HepG2 (cell line): Measurements from ENCODE around the gene KLHL12. TPM values are rescaled to one million over a fixed set of nuclear protein-coding genes. Genes with fewer than 3 reads are reported as not detected.
A peak's percentile ranks its signal among the peaks of the same experiment; 100 is the strongest.

Experiments used
- CEBPB ChIP-seq: IDR thresholded peaks from 2 replicates; pipeline ENCODE4 v1.6.1; 2011; ENCODE audit warnings: low read depth, low read length, improper control_type of control experiment, borderline replicate concordance
- EHMT2 ChIP-seq: fragments of 200-600 bp; sonication (generic); IDR thresholded peaks from 2 replicates; pipeline ENCODE4 v1.7.0; 2017; ENCODE audit warnings: antibody characterized with exemption, low read depth, low read length, borderline replicate concordance
- GTF3A ChIP-seq: sonication (generic); formaldehyde crosslinking; conservative IDR thresholded peaks from 2 replicates; pipeline ENCODE4 v1.4.0; 2020; ENCODE audit warnings: mild to moderate bottlenecking, missing genetic modification reagents
- KAT7 ChIP-seq: IDR thresholded peaks from 2 replicates; pipeline ENCODE4 v1.6.1; 2018; ENCODE audit warnings: borderline replicate concordance, missing compliant biosample characterization
- KLF6 ChIP-seq: IDR thresholded peaks from 2 replicates; pipeline ENCODE4 v1.8.0; 2016; ENCODE audit warnings: missing biosample characterization, missing genetic modification reagents
- NRL ChIP-seq: sonication (generic); formaldehyde crosslinking; IDR thresholded peaks from 2 replicates; pipeline ENCODE4 v1.5.0; 2020; ENCODE audit warnings: missing genetic modification reagents, mild to moderate bottlenecking, moderate library complexity, borderline replicate concordance
- PRPF4 ChIP-seq: fragments of 200-400 bp; formaldehyde crosslinking; IDR thresholded peaks from 2 replicates; pipeline ENCODE4 v1.6.1; 2016; ENCODE audit warnings: low read length, low read depth; ENCODE audit not compliant: poor library complexity, severe bottlenecking
- SKI ChIP-seq: fragments of 450-650 bp; IDR thresholded peaks from one replicate; pipeline ENCODE4 v1.6.1; 2018; ENCODE audit warnings: mild to moderate bottlenecking; ENCODE audit not compliant: partially characterized antibody
- TCF7 ChIP-seq: sonication (generic); IDR thresholded peaks from 2 replicates; pipeline ENCODE4 v1.6.1; 2016; ENCODE audit warnings: antibody characterized with exemption, low read depth
- TCF7L2 ChIP-seq: IDR thresholded peaks from 2 replicates; pipeline ENCODE4 v1.6.1; 2011; ENCODE audit warnings: mild to moderate bottlenecking, low read depth, low read length, moderate library complexity
- TRAFD1 ChIP-seq: sonication (generic); formaldehyde crosslinking; IDR thresholded peaks from 2 replicates; pipeline ENCODE4 v1.5.1; 2020; ENCODE audit warnings: missing genetic modification reagents, mild to moderate bottlenecking, borderline replicate concordance
- ZBTB46 ChIP-seq: sonication (generic); formaldehyde crosslinking; IDR thresholded peaks from 2 replicates; pipeline ENCODE4 v1.4.0; 2020; ENCODE audit warnings: mild to moderate bottlenecking, missing genetic modification reagents, borderline replicate concordance
- ZNF12 ChIP-seq: sonication (generic); formaldehyde crosslinking; IDR thresholded peaks from 2 replicates; pipeline ENCODE4 v1.5.0; 2020; ENCODE audit warnings: missing genetic modification reagents
- ZNF17 ChIP-seq: sonication (generic); formaldehyde crosslinking; IDR thresholded peaks from 2 replicates; pipeline ENCODE4 v1.5.0; 2020; ENCODE audit warnings: mild to moderate bottlenecking, missing genetic modification reagents
- ZNF207 ChIP-seq: fragments of 450-650 bp; IDR thresholded peaks from 2 replicates; pipeline ENCODE4 v1.6.1; 2016; ENCODE audit warnings: antibody characterized with exemption, borderline replicate concordance
- ZNF263 ChIP-seq: sonication (generic); formaldehyde crosslinking; IDR thresholded peaks from 2 replicates; pipeline ENCODE4 v1.4.0; 2020; ENCODE audit warnings: missing genetic modification reagents
- ZNF326 ChIP-seq: sonication (generic); formaldehyde crosslinking; IDR thresholded peaks from 2 replicates; pipeline ENCODE4 v1.4.0; 2020; ENCODE audit warnings: missing genetic modification reagents, borderline replicate concordance
- ZNF34 ChIP-seq: sonication (generic); formaldehyde crosslinking; IDR thresholded peaks from 2 replicates; pipeline ENCODE4 v1.4.0; 2020; ENCODE audit warnings: mild to moderate bottlenecking, missing genetic modification reagents, borderline replicate concordance
- ZNF652 ChIP-seq: IDR thresholded peaks from 2 replicates; pipeline ENCODE4 v1.6.1; 2016; ENCODE audit warnings: low read depth, borderline replicate concordance
- ZNF7 ChIP-seq: IDR thresholded peaks from 2 replicates; pipeline ENCODE4 v1.6.1; 2016; ENCODE audit warnings: missing biosample characterization, missing genetic modification reagents
- ZNF75D ChIP-seq: sonication (generic); formaldehyde crosslinking; IDR thresholded peaks from 2 replicates; pipeline ENCODE4 v1.8.1; 2023; ENCODE audit warnings: missing genetic modification reagents, mild to moderate bottlenecking, borderline replicate concordance
- polyA plus RNA-seq, 8 experiments: library from polyadenylated mRNA; depleted of rRNA in 3 of 8; stranded (reverse) in 7 of 8; unstranded in 1 of 8; fragments of >200 nt; fragmentation: Illumina TruSeq in 4 of 8; extraction: Trizol in 4 of 8; gene quantifications; 2 replicates each; pipeline versions ENCODE4 v1.2.1 to v1.2.3, GENCODE V29; 2011 to 2016; ENCODE audit warnings: low read depth in 4 of 8, missing spikeins in 1 of 8, mixed read lengths in 1 of 8; ENCODE audit not compliant: insufficient read depth in 1 of 8
- total RNA-seq, 5 experiments: library from RNA; depleted of rRNA; stranded (reverse); fragments of >200 nt; fragmentation: Illumina TruSeq; extraction: Trizol; gene quantifications; 2 replicates each; pipeline ENCODE4 v1.2.3, GENCODE V29; 2016; ENCODE audit warnings: low read depth in 1 of 5
- TF ChIP-seq, protein P1 (sequence below), 2 experiments: sonication (generic) in 1 of 2; formaldehyde crosslinking in 1 of 2; IDR thresholded peaks; 2 replicates each; pipeline versions ENCODE4 v1.4.0 to v1.6.1; 2018 to 2020; ENCODE audit warnings: missing genetic modification reagents in 2 of 2, borderline replicate concordance in 1 of 2, low read depth in 1 of 2, mild to moderate bottlenecking in 1 of 2, missing biosample characterization in 1 of 2
- TF ChIP-seq, protein P2 (sequence below): sonication (generic); formaldehyde crosslinking; conservative IDR thresholded peaks from 2 replicates; pipeline ENCODE4 v1.8.0; 2022; ENCODE audit warnings: low read depth, missing genetic modification reagents

KLHL12 gene
- total and polyA plus RNA-seq, 2 of the 13 experiments (the other 11 are each of a cell fraction or from before 2014, with no cell fraction given): 19.2 to 25.2 TPM

GRCh38 chr1:202888531-202889360, 38.3 kb downstream of the KLHL12 start, which contains the start of gene RABIF (continued):
- TF ChIP-seq, protein P1, sequence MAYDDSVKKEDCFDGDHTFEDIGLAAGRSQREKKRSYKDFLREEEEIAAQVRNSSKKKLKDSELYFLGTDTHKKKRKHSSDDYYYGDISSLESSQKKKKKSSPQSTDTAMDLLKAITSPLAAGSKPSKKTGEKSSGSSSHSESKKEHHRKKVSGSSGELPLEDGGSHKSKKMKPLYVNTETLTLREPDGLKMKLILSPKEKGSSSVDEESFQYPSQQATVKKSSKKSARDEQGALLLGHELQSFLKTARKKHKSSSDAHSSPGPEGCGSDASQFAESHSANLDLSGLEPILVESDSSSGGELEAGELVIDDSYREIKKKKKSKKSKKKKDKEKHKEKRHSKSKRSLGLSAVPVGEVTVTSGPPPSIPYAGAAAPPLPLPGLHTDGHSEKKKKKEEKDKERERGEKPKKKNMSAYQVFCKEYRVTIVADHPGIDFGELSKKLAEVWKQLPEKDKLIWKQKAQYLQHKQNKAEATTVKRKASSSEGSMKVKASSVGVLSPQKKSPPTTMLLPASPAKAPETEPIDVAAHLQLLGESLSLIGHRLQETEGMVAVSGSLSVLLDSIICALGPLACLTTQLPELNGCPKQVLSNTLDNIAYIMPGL (CRISPR knock-in tag; IDR thresholded peaks at IDR 0.05; ENCODE audit: borderline replicate concordance in 1 of 2, low read depth in 1 of 2): peak; percentile 79; a peak in 3 of 4 replicates
- TF ChIP-seq CEBPB (peak; percentile 94), ZNF207 (no peak), ZNF326 (CRISPR knock-in tag) (no peak), ZNF34 (CRISPR knock-in tag) (no peak), ZNF12 (CRISPR knock-in tag) (peak; percentile 48), ZBTB46 (CRISPR knock-in tag) (no peak), TRAFD1 (CRISPR knock-in tag) (no peak), NRL (CRISPR knock-in tag) (peak; percentile 90), ZNF652 (CRISPR knock-in tag) (0 out of 2 replicates have a peak, but pooled peaks have one; percentile 13), ZNF75D (no peak), GTF3A (CRISPR knock-in tag) (0 out of 2 replicates have a peak, but pooled peaks have one; percentile 22), PRPF4 (no peak), ZNF263 (CRISPR knock-in tag) (no peak), EHMT2 (no peak), SKI (no peak), KAT7 (peak; percentile 71; the same call in 1 of the 2 replicates), ZNF7 (no peak), ZNF17 (CRISPR knock-in tag) (no peak), TCF7L2 (no peak), TCF7 (no peak), KLF6 (CRISPR knock-in tag) (no peak; the same call in 1 of the 2 replicates)
- TF ChIP-seq, protein P2, sequence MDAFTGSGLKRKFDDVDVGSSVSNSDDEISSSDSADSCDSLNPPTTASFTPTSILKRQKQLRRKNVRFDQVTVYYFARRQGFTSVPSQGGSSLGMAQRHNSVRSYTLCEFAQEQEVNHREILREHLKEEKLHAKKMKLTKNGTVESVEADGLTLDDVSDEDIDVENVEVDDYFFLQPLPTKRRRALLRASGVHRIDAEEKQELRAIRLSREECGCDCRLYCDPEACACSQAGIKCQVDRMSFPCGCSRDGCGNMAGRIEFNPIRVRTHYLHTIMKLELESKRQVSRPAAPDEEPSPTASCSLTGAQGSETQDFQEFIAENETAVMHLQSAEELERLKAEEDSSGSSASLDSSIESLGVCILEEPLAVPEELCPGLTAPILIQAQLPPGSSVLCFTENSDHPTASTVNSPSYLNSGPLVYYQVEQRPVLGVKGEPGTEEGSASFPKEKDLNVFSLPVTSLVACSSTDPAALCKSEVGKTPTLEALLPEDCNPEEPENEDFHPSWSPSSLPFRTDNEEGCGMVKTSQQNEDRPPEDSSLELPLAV (CRISPR knock-in tag): no peak
